T-cell (primary cell): ENCODE measurements around the gene MTRF1L. TPM values are rescaled to one million over a fixed set of nuclear protein-coding genes. Genes with fewer than 3 reads are reported as not detected.

Experiments used
- ATAC-seq, 4 experiments: fragments of 200-7000 bp in 3 of 4; fragments of 150-1000 bp in 1 of 4; cut with Tn5 transposase; replicated peaks in 1 of 4; 1 replicate in 3 of 4; 2 replicates in 1 of 4; pipeline ENCODE4 v1.10.0; 2021; ENCODE audit warnings: moderate library complexity in 3 of 4, mild to moderate bottlenecking in 2 of 4, moderate number of reproducible peaks in 1 of 4
- CTCF ChIA-PET, 2 donors: fragments of 300-600 bp; sonication (Branson Sonifier 250); formaldehyde crosslinking; loops; one replicate each; lab custom pipeline; 2022; ENCODE audit warnings: antibody characterized with exemption in 2 of 2; lab: Charles Lee
- POLR2A ChIA-PET, 2 donors: fragments of 300-600 bp; sonication (Branson Sonifier 250); formaldehyde crosslinking; loops; one replicate each; lab custom pipeline; 2022; ENCODE audit warnings: antibody characterized with exemption in 2 of 2; lab: Charles Lee
- DNase-seq, 35 experiments: peaks; one replicate each; pipeline versions ENCODE4 v3.0.0 to v3.0.0-alpha.2; 2013 to 2023
- H3K27ac ChIP-seq: one replicate; pipeline ENCODE4 v1.5.1; 2013; ENCODE audit warnings: low read length
- H3K27me3 ChIP-seq, 2 experiments: replicated peaks in 1 of 2; 1 replicate in 1 of 2; 2 replicates in 1 of 2; pipeline versions ENCODE4 v1.6.1 to v1.7.0; 2013; ENCODE audit warnings: low read length in 1 of 2, mixed read lengths in 1 of 2; ENCODE audit not compliant: control insufficient read depth in 2 of 2, insufficient read depth in 2 of 2; ENCODE audit errors: extremely low read depth in 1 of 2
- H3K36me3 ChIP-seq, 2 donors: 1 replicate in 1 of 2; 2 replicates in 1 of 2; pipeline versions ENCODE4 v1.6.1 to v1.7.0; 2013; ENCODE audit warnings: low read length in 1 of 2; ENCODE audit not compliant: control insufficient read depth in 2 of 2, insufficient read depth in 1 of 2; ENCODE audit errors: extremely low read depth in 1 of 2
- H3K4me1 ChIP-seq, 2 experiments: 1 replicate in 1 of 2; 2 replicates in 1 of 2; pipeline versions ENCODE4 v1.6.1 to v1.7.0; 2013; ENCODE audit warnings: low read length in 2 of 2, mixed read lengths in 1 of 2; ENCODE audit not compliant: insufficient read depth in 2 of 2, control insufficient read depth in 1 of 2; ENCODE audit errors: extremely low read depth in 1 of 2
- H3K4me3 ChIP-seq, 2 donors: 1 replicate in 1 of 2; 2 replicates in 1 of 2; pipeline versions ENCODE4 v1.5.1 to v1.7.0; 2013; ENCODE audit warnings: mild to moderate bottlenecking in 2 of 2, low read length in 1 of 2, moderate library complexity in 1 of 2; ENCODE audit not compliant: control insufficient read depth in 1 of 2; ENCODE audit errors: extremely low read depth in 1 of 2
- H3K9me3 ChIP-seq: 2 replicates; pipeline ENCODE4 v1.7.0; 2013
- H3K27ac Mint-ChIP-seq, 2 donors: one replicate each; pipeline ENCODE4 v1.8.0; 2020 to 2021; ENCODE audit warnings: mild to moderate bottlenecking in 2 of 2, mixed read lengths in 2 of 2
- H3K27me3 Mint-ChIP-seq, 2 donors: one replicate each; pipeline ENCODE4 v1.8.0; 2021 to 2022; ENCODE audit warnings: mixed read lengths in 2 of 2
- H3K36me3 Mint-ChIP-seq: one replicate; pipeline ENCODE4 v1.8.0; 2021; ENCODE audit warnings: mixed read lengths
- H3K4me1 Mint-ChIP-seq, 3 donors: one replicate each; pipeline ENCODE4 v1.8.0; 2020 to 2022; ENCODE audit warnings: mixed read lengths in 3 of 3, mild to moderate bottlenecking in 1 of 3
- H3K4me3 Mint-ChIP-seq, 3 donors: one replicate each; pipeline ENCODE4 v1.8.0; 2020 to 2022; ENCODE audit warnings: mild to moderate bottlenecking in 3 of 3, mixed read lengths in 3 of 3, moderate library complexity in 3 of 3
- H3K9me3 Mint-ChIP-seq, 3 donors: one replicate each; pipeline ENCODE4 v1.8.0; 2020 to 2022; ENCODE audit warnings: mixed read lengths in 3 of 3
- WGBS: methylation state at CpG from one replicate; pipeline ENCODE4 v1.1.5; 2013; ENCODE audit warnings: missing lambda C conversion rate; ENCODE audit not compliant: insufficient coverage; 5-methylcytosine and 5-hydroxymethylcytosine counted together
- total RNA-seq, 35 experiments: library from RNA in 6 of 35; stranded (reverse) in 6 of 35; fragments of 120-200 nt in 1 of 35; gene quantifications; one replicate each; pipeline versions ENCODE4 v1.2.1 to v1.2.4 and lab custom pipeline; 2013 to 2026

MTRF1L gene
- total RNA-seq, 5 donors from 2014 or later (not counting 1 experiment from before 2014, with no cell fraction given), result 7.0 to 12.2 (median 11.0) TPM

GRCh38 chr6:152943260-152943897 lies 59.1 kb downstream of the MTRF1L start:
- Mint-ChIP-seq H3K27ac (no peak overlapping the region), H3K4me3 (no peak overlapping the region), H3K27me3 (peaks cover 32 to 35% of the 10 kb centered on the region in 2 donors), H3K4me1 (peaks cover 6 to 10% (median 8%) of the 10 kb centered on the region in 3 donors), H3K36me3 (no peaks in the 10 kb centered on the region), H3K9me3 (no peaks in the 10 kb centered on the region)
- H3K27ac ChIP-seq, result no peak overlapping the region
- H3K9me3 ChIP-seq, result no peaks in the 10 kb centered on the region
- no peak for ATAC-seq
- WGBS, result no CpG with 5 or more reads among the region's 2 CpGs
- POLR2A ChIA-PET, result no interaction called here
- H3K36me3 ChIP-seq, result no peaks in the 10 kb centered on the region
- H3K27me3 ChIP-seq, result peaks cover 2 to 7% of the 10 kb centered on the region in 2 experiments
- DNase-seq, result no peak
- CTCF ChIA-PET, result interaction anchor here in 1 of 2 donors (0.8 to 1.6 kb wide), 2 partner anchors 11 to 16 kb away, joined by 3 read pairs; no protein-coding TSS in a partner anchor
- H3K4me3 ChIP-seq, result no peak overlapping the region
- peaks cover 1 to 2% of the 10 kb centered on the region in 2 experiments for H3K4me1 ChIP-seq

GRCh38 chr6:152942319-152942869 lies 60.1 kb downstream of the MTRF1L start:
- Histone ChIP-seq H3K27ac (no peak overlapping the region), H3K9me3 (no peaks in the 10 kb centered on the region), H3K4me1 (no peaks in the 10 kb centered on the region), H3K4me3 (no peak overlapping the region), H3K27me3 (peaks cover 2 to 7% of the 10 kb centered on the region in 2 experiments), H3K36me3 (no peaks in the 10 kb centered on the region)
- ChIA-PET CTCF (interaction anchor here in 1 of 2 donors (1.0 to 1.6 kb wide), 2 partner anchors 8 to 12 kb away, joined by 3 read pairs; no protein-coding TSS in a partner anchor), POLR2A (no interaction called here)
- Mint-ChIP-seq H3K4me1 (peaks cover 0 to under 1% (median 0%) of the 10 kb centered on the region in 3 donors), H3K9me3 (no peaks in the 10 kb centered on the region), H3K27me3 (peaks cover 31 to 34% of the 10 kb centered on the region in 2 donors), H3K27ac (no peak overlapping the region), H3K4me3 (no peak overlapping the region), H3K36me3 (no peaks in the 10 kb centered on the region)
- no CpG with 5 or more reads among the region's 1 CpG for WGBS
- ATAC-seq (no peak), DNase-seq (no peak)

DNA sequence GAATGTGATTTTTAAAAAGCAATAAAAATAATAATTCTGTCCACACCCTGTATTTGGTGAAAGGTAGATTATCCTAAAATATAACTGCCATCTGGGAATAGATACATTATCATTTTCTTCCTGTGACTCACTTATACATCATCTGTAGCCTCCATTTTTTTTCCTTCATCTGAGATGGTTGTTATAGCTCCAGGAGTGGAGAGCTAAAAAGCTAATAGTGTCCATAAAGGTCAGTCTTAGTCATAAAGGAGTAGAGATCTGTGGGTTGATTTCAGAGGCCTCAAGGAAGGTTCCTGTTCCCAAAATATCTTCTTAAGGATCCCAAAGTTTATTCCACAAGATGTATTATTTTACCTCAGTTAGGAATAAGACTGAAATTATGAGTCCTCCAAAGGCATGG lies 60.8 kb downstream of the MTRF1L start:
- Mint-ChIP-seq H3K27ac (no peak overlapping the region), H3K4me1 (no peaks in the 10 kb centered on the region), H3K9me3 (no peaks in the 10 kb centered on the region), H3K36me3 (no peaks in the 10 kb centered on the region), H3K4me3 (no peak overlapping the region), H3K27me3 (peaks cover 33 to 35% of the 10 kb centered on the region in 2 donors)
- H3K9me3 ChIP-seq, result no peaks in the 10 kb centered on the region
- ChIA-PET POLR2A (no interaction called here), CTCF (interaction anchor here in 1 of 2 donors (1.0 to 1.6 kb wide), 2 partner anchors 9 to 12 kb away, joined by 3 read pairs; no protein-coding TSS in a partner anchor)
- H3K27ac ChIP-seq, result no peak overlapping the region
- DNase-seq (no peak), ATAC-seq (no peak)
- H3K4me3 ChIP-seq, result no peak overlapping the region
- no peaks in the 10 kb centered on the region for H3K36me3 ChIP-seq
- H3K4me1 ChIP-seq, result no peaks in the 10 kb centered on the region
- peaks cover 2 to 7% of the 10 kb centered on the region in 2 experiments for H3K27me3 ChIP-seq

Other genes with a start within 250 kb of the MTRF1L start
- gene FBXO5, start 19.7 kb downstream of the MTRF1L start, total RNA-seq, result 1 to 10 TPM; 4.4 to 9.3 (median 8.1) TPM
- gene RGS17, start 128.6 kb upstream of the MTRF1L start, total RNA-seq, result under 1 TPM in 2 of 5 donors, not detected in 3; 0.09 to 0.30 TPM